NOMO-1 treated with dmso at 0.1 percent for 144 hours (cell line): ENCODE results near the gene CDC37.

ENCODE experiments used
- DNase-seq: peaks from one replicate; lab custom pipeline; 2025; ENCODE audit not compliant: unreplicated experiment; lab: John Stamatoyannopoulos, UW

CDC37 gene

GRCh38 chr19:10403137-10404021 is at the start of gene CDC37:
TSS of gene CDC37 (minus strand) at chr19:10403542. CDS start at chr19:10403479, 63 bp downstream.
- peak; percentile 89 for DNase-seq

DNA sequence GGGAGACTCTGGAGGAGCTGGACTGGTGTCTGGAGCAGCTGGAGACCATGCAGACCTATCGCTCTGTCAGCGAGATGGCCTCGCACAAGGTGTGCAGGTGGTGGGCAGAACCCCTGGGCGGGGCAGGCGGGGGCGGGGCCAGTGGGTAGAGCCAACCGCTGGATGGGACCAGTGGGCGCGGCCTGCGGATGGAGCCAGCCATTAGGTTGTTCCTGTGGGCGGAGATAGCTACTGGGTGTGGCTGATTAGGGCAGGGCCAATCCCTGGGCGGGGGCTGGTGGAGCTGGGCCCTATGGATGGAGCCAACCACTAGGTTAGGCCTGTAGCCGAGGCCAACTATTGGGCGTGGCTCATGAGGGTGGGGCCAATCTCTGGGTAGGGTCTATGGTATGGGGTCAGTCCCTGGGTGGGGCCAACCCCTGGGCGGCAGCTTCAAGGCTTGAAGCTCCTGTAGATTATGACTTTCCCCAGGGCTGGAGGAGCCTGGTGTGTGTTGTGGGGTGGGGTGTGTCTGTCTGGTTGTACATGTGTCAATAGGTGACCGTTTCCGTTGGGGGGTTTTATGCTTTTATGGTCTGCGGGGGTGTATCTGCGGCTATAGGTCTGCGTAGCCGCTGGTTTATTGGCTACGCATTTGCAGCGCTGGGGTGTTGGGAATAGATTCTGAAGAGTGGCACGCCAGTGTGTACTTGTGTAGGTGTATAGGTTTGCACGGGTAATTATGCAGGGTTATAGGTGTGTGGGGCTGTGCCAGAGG is 47.7 kb upstream of the CDC37 start:
- DNase-seq = no peak

DNA sequence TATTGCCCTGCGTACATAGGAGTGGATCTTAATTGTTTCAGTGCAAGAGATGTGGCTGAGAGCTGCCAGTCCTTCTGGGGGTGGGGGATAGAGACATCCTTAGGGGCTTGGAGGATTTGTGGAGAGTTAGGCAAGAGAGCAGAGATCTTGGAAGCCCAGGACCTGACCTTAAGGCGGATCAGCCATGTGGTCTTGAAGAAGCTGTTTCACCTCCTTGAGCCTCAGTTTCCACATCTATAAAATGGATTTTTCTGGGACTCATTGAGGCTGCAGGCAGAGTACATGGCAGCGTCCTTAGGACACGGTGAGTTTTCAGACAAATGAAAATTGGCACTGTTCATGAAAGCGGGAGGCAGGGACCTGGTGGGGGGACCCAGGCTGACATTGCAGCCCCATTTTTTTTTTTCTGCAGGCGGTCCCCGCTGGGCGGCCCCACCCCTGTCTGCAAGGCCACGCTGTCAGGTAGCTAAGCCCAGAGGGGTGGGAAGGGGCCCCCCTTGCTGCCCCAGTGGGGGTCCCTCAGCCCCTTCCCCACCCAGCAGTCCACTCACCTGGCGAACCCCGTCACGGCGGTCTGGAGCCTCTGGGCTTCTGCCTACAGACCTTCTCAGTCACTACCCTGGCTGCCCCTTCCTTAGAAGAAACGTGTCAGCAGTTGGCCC is 47.0 kb upstream of the CDC37 start:
- DNase-seq = no peak

DNA sequence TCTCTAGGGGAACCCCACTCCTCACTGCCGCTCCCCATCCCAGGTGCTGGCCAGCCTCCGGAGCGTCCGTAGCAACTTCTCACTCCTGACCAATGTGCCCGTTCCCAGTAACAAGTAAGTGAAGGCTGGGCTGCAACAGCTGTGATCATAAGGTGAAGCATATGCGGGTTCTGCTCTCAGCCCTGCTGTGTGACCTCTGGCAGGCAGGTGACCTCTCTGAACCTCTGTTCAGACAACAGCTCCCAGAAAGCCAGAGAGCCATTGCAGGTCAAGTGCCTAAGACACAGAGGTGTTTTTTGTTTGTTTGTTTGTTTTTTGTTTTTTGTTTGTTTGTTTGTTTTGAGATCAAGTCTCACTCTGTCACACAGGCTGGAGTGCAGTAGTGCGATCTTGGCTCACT is 45.7 kb upstream of the CDC37 start:
- no peak for DNase-seq

GRCh38 chr19:10442698-10443097 is 39.4 kb upstream of the CDC37 start:
- no peak for DNase-seq

DNA sequence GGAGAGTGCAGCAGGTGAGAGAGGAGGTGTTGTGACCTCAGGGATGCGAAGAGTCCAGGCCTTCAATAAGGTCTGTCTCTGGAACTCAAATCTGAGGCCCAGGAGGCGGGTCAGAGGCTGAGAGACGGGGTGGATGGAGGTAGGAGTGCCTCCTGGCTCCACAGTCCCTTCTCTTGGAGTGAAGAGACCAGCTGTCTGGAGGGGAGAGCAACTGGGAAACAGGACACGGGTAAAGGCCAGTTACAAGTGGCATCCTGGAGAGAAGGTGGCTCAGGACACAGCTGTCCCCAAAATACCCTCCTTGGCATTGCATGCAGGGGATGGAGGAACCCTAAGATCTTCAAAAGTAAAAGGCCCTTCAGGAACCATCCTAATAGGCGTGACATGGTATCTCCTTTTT is 36.2 kb upstream of the CDC37 start:
- DNase-seq = no peak

DNA sequence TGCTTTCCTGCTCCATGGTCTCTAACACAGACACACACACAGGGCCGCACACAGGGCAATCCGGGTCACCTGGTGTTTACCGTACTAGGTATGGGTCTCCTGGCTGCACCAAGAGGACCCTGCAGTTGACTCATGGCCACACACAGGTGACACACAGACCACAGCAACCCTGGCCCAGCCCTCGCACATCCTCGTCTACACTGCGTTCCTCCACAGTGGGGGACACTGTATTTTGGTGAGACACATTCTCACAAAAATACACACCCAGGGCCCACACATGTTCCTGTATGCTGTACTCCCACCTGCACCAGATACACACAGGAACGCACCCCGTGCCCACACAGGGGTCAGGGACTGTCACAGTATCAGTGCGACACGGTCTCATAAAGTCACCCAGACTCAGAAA is 29.8 kb upstream of the CDC37 start:
- no peak for DNase-seq

GRCh38 chr19:10432736-10433130 is 29.4 kb upstream of the CDC37 start:
- DNase-seq = no peak

GRCh38 chr19:10431943-10432735 is 28.8 kb upstream of the CDC37 start:
- DNase-seq = peak; percentile 56

GRCh38 chr19:10431254-10431942 is 28.1 kb upstream of the CDC37 start:
- no peak for DNase-seq

- DNase-seq = no peak
These were observed 27.3 kb upstream of the CDC37 start for GRCh38 chr19:10430505-10431253.

- DNase-seq = no peak
These were observed 25.6 kb upstream of the CDC37 start for GRCh38 chr19:10428996-10429381.

GRCh38 chr19:10427169-10427568 is 23.8 kb upstream of the CDC37 start:
- DNase-seq = no peak

DNA sequence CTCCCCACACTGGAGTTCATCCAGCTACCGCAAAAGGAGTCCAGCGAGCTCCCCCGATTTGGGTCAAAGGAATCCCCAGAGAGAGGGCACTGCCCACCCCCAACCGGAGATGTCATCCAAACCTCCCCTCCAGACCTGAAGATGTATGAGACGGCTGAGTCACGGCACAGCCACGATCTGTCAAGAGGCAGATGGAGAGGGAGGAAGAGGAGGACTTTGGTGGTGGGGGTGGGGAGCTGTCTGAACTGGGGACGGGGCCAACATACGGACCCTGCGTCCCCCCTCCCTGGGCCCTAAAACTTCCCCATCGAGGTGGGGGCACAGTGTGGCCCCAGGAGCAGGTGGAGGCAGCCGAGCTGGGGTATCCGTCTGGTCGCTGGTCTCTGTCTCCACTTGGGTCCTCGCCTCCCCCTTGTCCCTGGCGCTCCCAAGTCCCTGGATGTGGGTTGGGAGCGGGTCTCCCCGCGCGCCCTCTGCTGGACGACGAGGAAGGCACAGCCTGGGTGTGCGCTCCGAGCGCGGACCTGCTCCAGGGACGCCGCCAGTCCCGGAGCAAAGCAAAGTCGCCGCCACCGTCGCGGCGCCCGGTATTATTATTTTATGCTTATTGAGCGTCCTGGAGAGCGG is 20.8 kb upstream of the CDC37 start:
- peak; percentile 44 for DNase-seq

GRCh38 chr19:10422846-10423245 is 19.5 kb upstream of the CDC37 start:
- no peak for DNase-seq

DNA sequence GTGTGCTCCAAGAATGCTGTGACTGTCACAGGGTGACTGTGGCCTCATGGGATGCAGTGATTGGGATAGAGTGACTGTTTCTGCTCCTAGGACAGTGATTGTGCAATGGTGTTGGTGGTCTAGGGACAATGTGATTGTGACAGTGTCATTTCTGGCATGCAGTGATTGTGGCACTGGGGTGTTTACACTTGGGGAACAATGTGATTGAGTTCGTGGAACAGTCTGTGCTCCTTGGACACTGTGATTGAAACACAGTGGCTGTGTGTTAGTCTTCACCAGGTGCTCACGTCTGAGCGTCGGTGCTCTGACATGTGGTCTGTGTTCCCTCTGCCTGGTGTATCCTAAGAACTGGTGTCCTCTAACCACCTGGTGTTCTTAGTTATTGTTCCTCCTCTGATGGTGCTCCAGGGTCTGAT is 18.7 kb upstream of the CDC37 start:
- no peak for DNase-seq

DNA sequence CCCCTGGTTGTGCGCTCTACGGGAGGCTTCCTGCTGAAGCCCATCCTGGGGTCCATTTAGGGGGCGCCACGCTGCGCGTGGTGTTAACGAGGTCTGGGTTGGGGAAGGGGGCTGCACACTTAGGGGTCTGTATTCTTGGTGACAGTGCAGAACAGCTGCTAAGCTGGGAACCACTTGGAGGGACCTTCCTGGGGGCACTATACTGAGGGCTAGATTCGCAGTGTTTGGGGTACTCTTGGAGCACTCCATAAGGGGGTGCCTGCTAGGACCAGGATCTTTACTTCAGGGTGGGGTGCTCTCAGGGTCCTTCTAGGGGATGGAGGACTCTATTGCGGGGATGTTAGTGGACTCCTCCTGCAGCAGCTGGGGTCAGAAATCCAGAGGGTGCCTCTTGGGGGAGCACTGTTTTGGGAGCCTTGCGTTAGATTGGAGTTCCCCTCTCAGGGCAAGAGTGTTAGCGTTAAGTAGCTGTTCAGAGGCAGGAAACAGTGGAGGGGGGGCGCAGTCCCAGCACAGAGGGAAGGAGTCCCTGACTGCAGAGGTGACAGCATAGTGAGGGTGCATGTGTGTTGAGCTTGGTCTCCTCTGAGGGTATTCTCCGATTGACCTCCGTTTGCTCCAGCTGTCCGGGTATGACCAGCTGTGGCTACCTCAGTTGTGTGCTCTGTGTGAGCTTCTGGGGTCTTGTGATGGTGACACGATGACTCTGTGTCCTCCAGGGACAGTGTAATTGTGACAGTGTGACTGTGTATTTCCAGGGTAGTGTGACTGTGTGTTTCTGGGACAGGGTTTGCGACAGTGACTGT is 18.1 kb upstream of the CDC37 start:
- DNase-seq = no peak
